ENCODE measurements around the gene THEMIS2. TPM values are rescaled to one million over a fixed set of nuclear protein-coding genes. Genes with fewer than 3 reads are reported as not detected.

THEMIS2 gene
- total RNA-seq, 1 donor, result 17.4 TPM

GRCh38 chr1:27833470-27833869 is 38.9 kb upstream of the THEMIS2 start:
- no peak overlapping the region for H2AFZ ChIP-seq (ENCODE audit: low read length)
- H3K79me2 ChIP-seq (ENCODE audit: insufficient read depth, low read length), result peaks cover 71% of the 10 kb centered on the region
- no peak overlapping the region for H3K4me2 ChIP-seq (ENCODE audit: insufficient read depth, low read length)
- no peak for TF ChIP-seq CTCF (IDR thresholded peaks at IDR 0.05; ENCODE audit: extremely low read depth, low read depth, low read length)
- no peaks in the 10 kb centered on the region for H3K27me3 ChIP-seq (ENCODE audit: insufficient read depth, low read length)
- peak overlapping the region; percentile 92 for H3K27ac ChIP-seq (ENCODE audit: low read depth, low read length)
- no peak overlapping the region for H3K4me3 ChIP-seq (ENCODE audit: insufficient read depth, low read length)
- no peaks in the 10 kb centered on the region for H3K9me3 ChIP-seq (ENCODE audit: low read depth, low read length)
- H3K4me1 ChIP-seq (ENCODE audit: insufficient read depth, low read length), result peaks cover 19% of the 10 kb centered on the region
- H4K20me1 ChIP-seq (ENCODE audit: insufficient read depth, low read length), result peaks cover 8% of the 10 kb centered on the region
- peaks cover 16% of the 10 kb centered on the region for H3K36me3 ChIP-seq (ENCODE audit: insufficient read depth, low read length)
- DNase-seq (ENCODE audit: insufficient read length, low spot score, missing footprints), result no peak

- no peaks in the 10 kb centered on the region for H3K27me3 ChIP-seq (ENCODE audit: insufficient read depth, low read length)
- H3K4me2 ChIP-seq (ENCODE audit: insufficient read depth, low read length), result no peak overlapping the region
- no peaks in the 10 kb centered on the region for H3K9me3 ChIP-seq (ENCODE audit: low read depth, low read length)
- peak; percentile 3 for DNase-seq (ENCODE audit: insufficient read length, low spot score, missing footprints)
- no peak for TF ChIP-seq CTCF (IDR thresholded peaks at IDR 0.05; ENCODE audit: extremely low read depth, low read depth, low read length)
- peaks cover 31% of the 10 kb centered on the region for H3K36me3 ChIP-seq (ENCODE audit: insufficient read depth, low read length)
- H3K4me1 ChIP-seq (ENCODE audit: insufficient read depth, low read length), result peaks cover 19% of the 10 kb centered on the region
- H3K27ac ChIP-seq (ENCODE audit: low read depth, low read length), result no peak overlapping the region
- no peak overlapping the region for H2AFZ ChIP-seq (ENCODE audit: low read length)
- peaks cover 17% of the 10 kb centered on the region for H4K20me1 ChIP-seq (ENCODE audit: insufficient read depth, low read length)
- H3K79me2 ChIP-seq (ENCODE audit: insufficient read depth, low read length), result peaks cover 85% of the 10 kb centered on the region
- H3K4me3 ChIP-seq (ENCODE audit: insufficient read depth, low read length), result no peak overlapping the region
Measured at GRCh38 chr1:27835046-27835445, 37.3 kb upstream of the THEMIS2 start.

- Histone ChIP-seq H4K20me1 (ENCODE audit: insufficient read depth, low read length) (peaks cover 17% of the 10 kb centered on the region), H3K36me3 (ENCODE audit: insufficient read depth, low read length) (peaks cover 35% of the 10 kb centered on the region)
- TF ChIP-seq CTCF (IDR thresholded peaks at IDR 0.05; ENCODE audit: extremely low read depth, low read depth, low read length), result no peak
Measured at GRCh38 chr1:27835501-27835900, 36.8 kb upstream of the THEMIS2 start.

GRCh38 chr1:27849951-27850350 is 22.4 kb upstream of the THEMIS2 start:
- no peak for TF ChIP-seq CTCF (IDR thresholded peaks at IDR 0.05; ENCODE audit: extremely low read depth, low read depth, low read length)
- DNase-seq (ENCODE audit: insufficient read length, low spot score, missing footprints), result no peak
- Histone ChIP-seq H3K27ac (ENCODE audit: low read depth, low read length) (no peak overlapping the region), H2AFZ (ENCODE audit: low read length) (no peak overlapping the region), H3K27me3 (ENCODE audit: insufficient read depth, low read length) (no peaks in the 10 kb centered on the region), H4K20me1 (ENCODE audit: insufficient read depth, low read length) (peaks cover 3% of the 10 kb centered on the region), H3K4me2 (ENCODE audit: insufficient read depth, low read length) (no peak overlapping the region), H3K79me2 (ENCODE audit: insufficient read depth, low read length) (no peaks in the 10 kb centered on the region), H3K4me3 (ENCODE audit: insufficient read depth, low read length) (no peak overlapping the region), H3K4me1 (ENCODE audit: insufficient read depth, low read length) (no peaks in the 10 kb centered on the region), H3K36me3 (ENCODE audit: insufficient read depth, low read length) (peaks cover 42% of the 10 kb centered on the region), H3K9me3 (ENCODE audit: low read depth, low read length) (no peaks in the 10 kb centered on the region)

More at GRCh38 chr1:27835501-27835900, 36.8 kb upstream of the THEMIS2 start:
- H3K4me3 ChIP-seq (ENCODE audit: insufficient read depth, low read length), result no peak overlapping the region
- peaks cover 89% of the 10 kb centered on the region for H3K79me2 ChIP-seq (ENCODE audit: insufficient read depth, low read length)
- no peaks in the 10 kb centered on the region for H3K9me3 ChIP-seq (ENCODE audit: low read depth, low read length)
- peak; percentile 9 for DNase-seq (ENCODE audit: insufficient read length, low spot score, missing footprints)
- no peaks in the 10 kb centered on the region for H3K27me3 ChIP-seq (ENCODE audit: insufficient read depth, low read length)
- H2AFZ ChIP-seq (ENCODE audit: low read length), result no peak overlapping the region
- H3K4me2 ChIP-seq (ENCODE audit: insufficient read depth, low read length), result no peak overlapping the region
- no peak overlapping the region for H3K27ac ChIP-seq (ENCODE audit: low read depth, low read length)
- H3K4me1 ChIP-seq (ENCODE audit: insufficient read depth, low read length), result peaks cover 19% of the 10 kb centered on the region

All from osteoblast (primary cell).